ENCODE measurements around the gene RAD23B. TPM values are rescaled to one million over a fixed set of nuclear protein-coding genes. Genes with fewer than 3 reads are reported as not detected.
"Not testable (repeated sequence)": the region's sequence is repeated elsewhere in the genome, so short reads cannot be mapped to it uniquely, and the experiment has no call there.

The RAD23B gene
- polyA plus RNA-seq, 4 donors, result 129 to 153 (median 133) TPM

DNA sequence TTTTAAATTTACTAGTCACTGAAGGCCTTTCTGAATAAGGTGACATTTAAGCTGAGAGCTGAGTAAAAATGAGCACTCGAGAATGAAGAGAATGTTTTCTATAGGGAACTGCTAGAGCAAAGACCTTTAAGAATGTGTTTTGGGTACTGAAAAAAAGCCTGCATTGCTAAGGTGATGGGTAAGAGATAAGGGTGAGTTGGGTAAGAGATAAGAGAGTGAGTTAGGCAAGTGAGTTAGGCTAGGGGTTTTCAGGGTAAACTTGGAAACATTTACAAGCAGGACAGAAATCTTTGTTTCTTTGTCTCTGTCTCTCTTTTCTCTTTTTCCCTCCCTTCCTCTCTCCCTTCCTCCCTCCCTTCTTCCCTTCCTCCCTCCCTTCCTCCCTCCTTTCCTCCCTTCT, 5.6 kb downstream of the RAD23B start:
- no peak for DNase-seq (ENCODE audit: low read depth in 4 of 4, low spot score in 2 of 4)

DNA sequence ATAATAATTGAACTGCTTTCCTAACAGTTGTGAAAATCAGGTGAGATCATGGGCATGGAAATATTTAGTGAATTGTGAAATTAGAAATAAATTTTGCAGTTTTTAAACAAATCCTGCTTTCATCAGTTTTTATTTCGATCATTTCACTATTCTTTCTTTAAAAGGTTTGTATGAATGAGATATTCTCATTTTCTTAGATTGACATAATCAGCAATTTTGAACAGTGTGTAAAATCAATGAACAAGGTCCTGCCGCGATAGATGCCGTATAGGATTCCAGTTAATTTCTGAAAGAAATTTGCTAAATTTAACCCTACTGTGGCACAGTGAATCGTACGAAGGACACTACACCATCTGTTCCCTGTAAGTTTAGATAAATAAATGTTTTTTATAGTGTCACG, 7.5 kb downstream of the RAD23B start:
- DNase-seq (ENCODE audit: low read depth in 4 of 4, low spot score in 2 of 4), result no peak

DNA sequence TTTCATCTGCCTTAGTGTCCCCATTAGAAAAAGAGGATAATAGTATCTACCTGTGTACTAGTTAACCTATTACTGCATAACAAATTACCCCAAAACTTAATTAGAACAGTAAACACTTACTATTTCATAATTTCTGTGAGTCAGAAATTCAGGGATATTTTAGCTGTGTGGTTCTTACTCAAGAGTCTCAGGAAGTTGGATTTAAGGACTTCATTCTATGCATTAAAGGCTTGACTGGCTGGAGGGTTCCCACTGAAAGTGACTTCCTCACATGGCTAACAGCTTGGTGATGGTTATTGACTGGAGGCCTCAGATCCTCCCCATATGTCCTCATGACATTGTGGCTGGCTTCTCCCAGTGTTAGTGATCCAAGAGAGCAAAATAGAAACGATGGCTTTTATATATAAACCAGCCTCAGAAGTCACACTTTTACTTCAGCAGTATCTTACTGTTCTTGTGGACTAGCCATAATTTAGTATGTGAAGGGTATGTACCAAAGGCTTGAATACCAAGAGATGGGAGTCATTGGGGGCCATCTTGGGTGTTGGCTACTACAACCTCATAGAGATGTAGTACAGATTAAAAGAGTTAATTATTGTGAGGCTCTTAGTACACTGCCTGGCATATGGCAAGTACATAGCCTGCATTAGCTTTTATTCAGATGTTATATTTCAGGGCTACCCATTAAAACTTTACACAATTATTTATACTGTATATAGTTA, 9.9 kb downstream of the RAD23B start:
- DNase-seq (ENCODE audit: low read depth in 4 of 4, low spot score in 2 of 4), result no peak

DNA sequence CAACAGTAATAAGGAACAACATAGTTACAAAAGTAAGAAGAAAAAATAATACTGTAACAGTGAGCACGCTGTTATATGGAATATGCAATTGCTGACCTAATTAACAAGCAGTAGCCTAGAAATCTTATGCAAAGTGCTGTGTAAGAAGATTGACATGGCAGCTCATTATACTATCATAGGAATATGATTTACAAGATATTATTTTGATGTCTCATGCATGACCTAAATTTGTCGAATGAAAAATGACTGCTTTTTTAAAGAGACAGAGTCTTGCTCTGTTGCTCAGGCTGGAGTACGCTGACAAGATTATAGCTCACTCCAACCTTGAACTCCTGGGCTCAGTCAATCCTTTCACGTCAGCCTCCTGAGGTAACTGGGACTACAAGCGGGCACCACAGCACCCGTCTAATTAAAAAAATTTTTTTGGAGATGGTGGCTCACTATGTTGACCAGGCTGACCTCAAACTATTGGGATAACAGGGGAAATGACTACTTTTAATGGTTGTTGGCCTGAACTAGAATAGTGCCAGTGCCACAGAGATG, 10.5 kb downstream of the RAD23B start:
- DNase-seq (ENCODE audit: low read depth in 4 of 4, low spot score in 2 of 4), result no peak

DNA sequence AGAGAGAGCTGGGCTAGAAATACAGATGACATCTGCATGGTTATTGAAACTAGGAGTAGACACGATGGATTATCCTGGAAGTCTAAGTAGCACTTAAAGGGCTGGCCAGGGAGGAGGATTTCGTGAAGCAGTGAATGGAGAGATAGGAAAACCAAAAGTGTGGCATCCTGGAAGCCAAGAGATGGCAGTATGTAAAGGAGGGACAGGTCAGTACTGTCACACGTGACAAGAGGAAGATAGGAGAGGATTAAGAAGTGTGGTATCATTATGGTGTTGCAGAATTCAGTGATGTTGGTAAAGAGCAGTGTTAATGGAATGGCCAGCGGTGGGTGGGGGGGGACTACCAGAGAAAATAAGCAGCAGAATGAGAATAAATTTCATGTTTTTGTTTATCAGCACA, 11.7 kb downstream of the RAD23B start:
- no peak for DNase-seq (ENCODE audit: low read depth in 4 of 4, low spot score in 2 of 4)

DNA sequence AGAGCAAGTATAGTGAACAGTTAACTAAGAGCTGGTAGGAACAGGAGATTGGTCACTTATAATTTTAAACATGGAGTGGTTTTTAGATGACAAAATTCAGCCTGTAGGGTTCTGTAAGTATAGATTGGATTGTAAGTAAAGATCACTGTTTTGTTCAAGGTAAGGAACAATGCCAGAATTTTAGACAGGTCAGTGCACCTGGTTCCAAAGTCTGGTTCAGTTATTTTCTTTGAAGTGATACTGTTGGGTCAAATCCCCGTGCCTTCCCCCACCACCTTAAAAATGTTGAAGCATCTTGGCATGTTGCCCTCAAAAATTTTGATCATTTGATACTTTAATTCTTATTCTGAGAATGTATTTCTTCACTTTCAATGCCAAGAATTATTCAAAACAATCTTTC, 12.9 kb downstream of the RAD23B start:
- DNase-seq (ENCODE audit: low read depth in 4 of 4, low spot score in 2 of 4), result no peak

DNA sequence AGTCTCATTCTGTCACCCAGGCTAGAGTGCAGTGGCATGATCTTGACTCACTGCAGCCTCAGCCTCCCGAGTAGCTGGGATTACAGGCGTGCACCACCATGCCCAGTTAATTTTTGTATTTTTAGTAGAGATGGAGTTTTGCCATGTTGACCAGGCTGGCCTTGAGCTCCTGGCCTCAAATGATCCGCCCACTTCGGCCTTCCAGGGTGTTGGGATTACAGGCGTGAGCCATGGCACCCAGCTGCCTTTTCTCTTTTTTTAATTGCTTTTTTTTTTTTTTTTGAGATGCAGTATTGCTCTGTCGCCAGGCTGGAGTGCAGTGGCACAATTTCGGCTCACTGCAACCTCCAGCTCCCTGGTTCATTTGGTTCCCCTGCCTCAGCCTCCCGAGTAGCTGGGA, 13.5 kb downstream of the RAD23B start:
- not testable (repeated sequence) for DNase-seq (ENCODE audit: low read depth in 4 of 4, low spot score in 2 of 4)

DNA sequence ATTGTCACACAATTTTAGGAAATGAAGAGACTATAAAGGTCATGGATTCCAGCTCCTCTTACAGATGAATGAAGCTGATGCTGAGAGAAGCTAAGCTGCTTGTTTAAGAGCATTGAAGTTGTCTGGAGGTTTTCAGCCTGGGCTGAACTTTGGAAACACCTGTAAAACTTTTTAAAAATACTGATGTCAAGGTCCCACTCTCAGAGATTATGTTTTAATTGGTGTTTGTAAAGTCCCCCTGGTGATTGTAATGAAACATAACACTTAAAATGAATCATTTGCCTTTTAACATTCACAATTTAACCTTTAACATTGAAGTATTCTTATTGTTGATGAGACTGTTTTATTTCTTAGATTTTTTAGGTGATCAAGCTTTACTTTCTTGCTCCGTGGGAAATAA, 16.4 kb downstream of the RAD23B start:
- no peak for DNase-seq (ENCODE audit: low read depth in 4 of 4, low spot score in 2 of 4)

DNA sequence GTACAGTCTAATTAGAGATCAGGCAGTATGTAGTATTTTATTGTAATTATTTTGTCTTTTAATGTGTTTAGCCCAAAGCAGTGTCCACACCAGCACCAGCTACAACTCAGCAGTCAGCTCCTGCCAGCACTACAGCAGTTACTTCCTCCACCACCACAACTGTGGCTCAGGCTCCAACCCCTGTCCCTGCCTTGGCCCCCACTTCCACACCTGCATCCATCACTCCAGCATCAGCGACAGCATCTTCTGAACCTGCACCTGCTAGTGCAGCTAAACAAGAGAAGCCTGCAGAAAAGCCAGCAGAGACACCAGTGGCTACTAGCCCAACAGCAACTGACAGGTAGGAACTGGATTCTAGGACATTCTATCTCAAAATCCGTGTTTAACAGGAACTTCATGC, 23.2 kb downstream of the RAD23B start:
- DNase-seq (ENCODE audit: low read depth in 4 of 4, low spot score in 2 of 4), result no peak

DNA sequence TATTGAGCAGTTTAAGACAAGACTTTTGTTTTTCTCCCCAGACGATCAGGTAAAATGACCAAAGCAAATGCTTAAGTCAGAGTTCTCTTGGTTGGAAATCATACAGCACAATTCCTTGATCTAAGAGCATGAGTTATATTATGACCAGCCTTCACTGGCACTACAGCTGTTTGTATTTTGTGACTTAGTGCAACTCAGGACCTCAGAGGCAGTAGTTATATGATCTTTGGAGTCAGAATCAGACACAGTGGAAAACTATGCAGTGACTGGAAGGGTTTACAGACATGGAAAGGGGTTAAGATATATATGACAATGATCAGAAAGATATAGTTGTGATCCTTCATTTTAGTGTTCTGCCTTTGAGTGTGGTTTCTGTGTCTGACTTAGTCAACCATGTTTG, 24.3 kb downstream of the RAD23B start:
- DNase-seq (ENCODE audit: low read depth in 4 of 4, low spot score in 2 of 4), result no peak

DNA sequence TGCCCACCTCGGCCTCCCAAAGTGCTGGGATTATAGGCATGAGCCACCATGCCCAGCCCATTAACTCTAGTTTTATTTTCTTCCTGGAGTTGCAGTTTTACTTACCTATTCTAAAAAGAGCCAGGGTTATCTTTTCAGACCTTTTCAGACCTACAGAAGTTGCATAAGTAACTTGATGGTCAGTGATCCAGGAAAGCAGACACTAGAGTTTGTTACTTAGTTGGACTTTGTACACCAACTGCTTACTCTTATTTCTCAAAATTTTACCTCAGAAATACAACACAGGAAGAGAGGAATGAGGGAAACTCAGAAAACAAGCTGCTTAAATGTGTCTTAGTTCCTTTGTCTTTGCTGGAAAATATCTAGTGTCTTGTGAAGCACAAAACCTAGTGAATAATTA, 25.4 kb downstream of the RAD23B start:
- no peak for DNase-seq (ENCODE audit: low read depth in 4 of 4, low spot score in 2 of 4)

DNA sequence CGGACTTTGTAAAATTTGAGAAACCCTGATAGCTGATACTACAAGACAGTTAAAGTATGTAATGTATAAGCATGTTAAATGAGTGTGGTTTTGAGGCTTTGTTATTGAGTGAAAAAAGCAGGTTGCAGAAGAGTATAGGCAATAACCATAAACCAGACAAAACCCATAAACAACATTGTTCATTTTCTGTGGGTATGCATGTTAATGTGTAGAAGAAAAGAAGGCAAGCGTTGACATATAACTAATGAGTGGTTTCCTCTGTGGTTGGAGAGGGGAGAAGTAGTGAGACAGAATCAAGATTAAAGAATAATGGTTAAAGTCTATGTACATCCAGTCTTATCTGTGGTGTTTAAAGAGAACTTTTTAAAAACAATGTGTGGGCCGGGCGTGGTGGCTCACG, 26.2 kb downstream of the RAD23B start:
- DNase-seq (ENCODE audit: low read depth in 4 of 4, low spot score in 2 of 4), result no peak

DNA sequence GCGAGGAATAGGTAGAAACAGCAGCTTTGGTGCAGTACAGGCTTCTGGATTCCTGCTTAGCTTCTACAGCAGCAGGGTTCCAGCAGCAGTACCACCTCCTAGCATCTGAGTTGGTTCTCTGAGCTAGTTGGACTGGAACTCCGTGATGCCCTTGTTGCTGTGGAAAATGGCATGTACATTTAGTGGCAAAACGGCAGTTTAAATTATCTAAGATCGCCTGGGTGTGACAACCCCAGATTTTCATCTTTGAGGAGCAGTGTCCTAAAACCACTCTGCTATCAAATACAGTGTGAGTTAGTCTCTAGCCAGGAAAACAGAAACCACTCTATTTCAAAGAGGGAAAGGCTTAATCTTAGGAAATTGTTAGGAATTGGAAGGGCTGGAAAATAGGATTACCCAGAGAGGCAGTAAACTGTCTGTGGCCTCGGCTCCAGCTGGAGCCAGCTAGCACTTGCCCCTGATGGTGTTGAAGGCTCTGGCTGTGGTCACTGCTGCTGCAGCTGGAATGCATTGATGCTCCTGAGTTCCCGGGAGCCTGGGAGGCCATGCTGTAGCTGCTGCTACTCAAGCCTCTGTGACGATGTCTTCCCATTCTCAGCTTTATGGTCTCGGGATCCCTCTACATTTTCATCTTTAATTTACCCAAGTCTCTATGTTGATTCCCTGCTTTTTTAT, 29.4 kb downstream of the RAD23B start:
- no peak for DNase-seq (ENCODE audit: low read depth in 4 of 4, low spot score in 2 of 4)

DNA sequence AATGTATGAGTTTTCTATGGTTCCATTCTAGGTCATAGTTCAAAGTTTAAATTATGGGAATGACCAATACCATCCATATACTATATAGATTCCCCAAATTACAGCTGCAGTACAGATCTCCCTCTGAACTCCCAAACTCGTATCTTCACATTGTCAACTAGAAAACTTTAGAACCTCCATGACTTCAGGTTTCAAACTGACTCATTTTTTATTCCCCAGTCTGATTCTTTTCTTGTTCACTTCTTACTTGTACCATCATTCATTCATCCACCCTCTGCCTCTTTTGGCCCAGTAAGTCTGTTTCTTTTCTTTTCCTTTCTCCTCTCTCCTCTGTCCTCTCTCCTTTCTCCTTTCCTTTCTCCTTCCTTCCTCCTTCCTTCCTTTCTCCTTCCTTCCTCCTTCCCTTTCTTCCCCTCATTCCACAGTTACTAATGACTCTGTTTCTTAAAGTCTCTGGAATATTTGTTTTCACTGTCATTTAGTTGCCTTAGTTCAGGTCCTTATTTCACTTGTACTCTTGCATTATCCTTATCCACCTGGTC, 30.5 kb downstream of the RAD23B start:
- DNase-seq (ENCODE audit: low read depth in 4 of 4, low spot score in 2 of 4), result no peak

DNA sequence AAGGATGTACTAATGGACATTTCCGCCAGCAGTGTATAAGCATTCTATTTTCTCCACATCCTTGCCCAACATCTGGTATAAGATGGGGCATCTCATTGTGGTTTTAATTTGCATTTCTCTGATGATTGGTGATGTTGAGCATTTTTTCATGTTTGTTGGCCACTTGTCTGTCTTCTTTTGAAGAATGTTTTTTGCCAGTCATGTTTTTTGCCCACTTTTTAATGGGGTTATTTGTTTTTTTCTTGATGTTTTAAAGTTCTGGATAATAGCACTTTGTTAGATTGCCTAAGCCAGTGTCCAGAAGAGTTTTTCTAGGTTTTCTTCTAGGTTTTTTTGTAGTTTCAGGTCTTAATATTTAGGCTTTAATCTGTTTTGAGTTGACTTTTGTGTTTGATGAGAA, 31.7 kb downstream of the RAD23B start:
- no peak for DNase-seq (ENCODE audit: low read depth in 4 of 4, low spot score in 2 of 4)

DNA sequence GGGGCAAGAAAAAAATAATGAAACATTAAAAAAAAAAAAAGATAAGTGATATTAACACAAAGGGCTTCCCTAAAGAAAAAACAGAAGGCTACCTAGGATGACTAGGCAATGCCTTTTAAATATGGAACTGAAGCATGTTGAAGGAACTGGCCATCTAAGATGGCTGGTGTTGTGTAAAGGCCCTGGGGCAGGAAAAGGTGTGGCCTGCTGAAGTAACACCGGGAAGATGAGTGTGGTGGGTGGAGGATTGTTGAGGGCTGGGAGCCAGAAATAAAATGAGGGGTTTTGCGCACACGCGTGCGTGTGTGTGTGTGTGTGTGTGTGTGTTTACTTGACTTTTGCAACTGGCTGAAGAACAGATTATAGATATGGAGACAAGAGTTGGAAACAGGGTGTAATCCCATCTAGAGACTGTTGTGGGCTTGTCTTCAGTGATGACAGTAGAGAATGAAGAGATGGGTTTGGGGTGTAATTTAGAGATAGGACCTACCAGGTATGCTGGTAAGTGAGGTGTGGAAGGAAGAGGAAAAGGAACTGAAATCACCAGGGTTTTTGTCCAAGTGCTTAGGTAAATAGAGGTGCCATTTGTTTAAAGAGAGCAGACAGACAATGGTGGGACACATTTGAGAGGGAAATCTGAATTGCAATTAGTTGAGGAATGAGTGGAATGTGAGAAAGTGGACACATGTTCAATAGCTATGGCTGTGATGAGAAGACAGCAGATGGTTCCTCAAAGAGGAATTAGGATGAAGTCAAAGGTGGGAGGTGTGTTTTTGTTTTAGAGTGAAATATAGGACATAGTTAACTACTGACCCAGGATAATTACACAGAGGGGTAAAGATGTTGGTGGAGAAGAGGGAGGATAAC, 33.9 kb downstream of the RAD23B start:
- DNase-seq (ENCODE audit: low read depth in 4 of 4, low spot score in 2 of 4), result no peak

DNA sequence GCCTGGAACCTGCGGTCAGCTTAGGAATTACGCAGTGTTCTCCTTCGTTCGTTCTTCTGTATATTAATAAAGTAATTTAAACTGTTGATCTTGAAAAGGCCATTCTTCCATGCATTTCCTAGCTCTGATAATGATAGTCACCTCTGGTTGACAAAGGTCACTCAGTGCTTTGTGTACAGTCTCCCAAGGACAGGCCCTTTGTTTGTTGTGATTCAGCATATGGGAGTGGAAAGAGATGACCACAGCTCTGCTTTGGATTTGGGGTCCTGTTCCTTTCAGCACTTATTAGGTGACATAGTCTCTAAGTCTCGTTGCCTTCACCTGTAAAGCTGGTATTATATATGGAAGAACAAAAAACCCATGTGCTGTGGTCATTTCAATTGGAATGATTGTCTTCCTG, 39.6 kb downstream of the RAD23B start:
- no peak for DNase-seq (ENCODE audit: low read depth in 4 of 4, low spot score in 2 of 4)

DNA sequence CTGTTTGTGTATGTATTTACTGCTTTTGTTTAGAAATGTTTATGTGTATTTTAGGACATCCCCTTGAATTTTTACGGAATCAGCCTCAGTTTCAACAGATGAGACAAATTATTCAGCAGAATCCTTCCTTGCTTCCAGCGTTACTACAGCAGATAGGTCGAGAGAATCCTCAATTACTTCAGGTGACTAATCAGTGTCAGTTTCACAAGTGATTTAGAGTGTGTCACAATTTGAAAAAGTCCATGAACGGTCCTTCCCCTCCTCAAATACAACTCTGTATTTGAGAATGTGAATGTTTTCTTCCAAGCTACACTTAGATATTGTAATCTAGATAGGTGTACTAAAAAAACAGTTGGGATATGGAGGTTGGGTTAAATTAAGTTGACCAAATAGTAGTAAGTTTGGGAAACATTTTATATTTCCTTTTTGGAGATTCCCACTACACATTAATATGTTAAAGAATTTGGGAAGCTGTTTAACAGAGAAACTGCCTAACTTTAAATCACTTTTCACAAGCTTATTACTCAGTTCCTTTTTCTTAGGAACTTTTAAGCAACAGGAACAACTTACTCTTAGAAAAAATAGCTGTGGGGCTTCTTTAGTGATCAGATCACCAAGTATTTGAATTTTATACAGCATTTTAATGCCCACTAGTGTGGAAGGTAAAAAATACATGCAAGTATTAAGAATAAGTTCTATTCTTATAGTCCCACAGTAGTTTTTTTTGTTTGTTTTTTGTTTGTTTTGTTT, 40.9 kb downstream of the RAD23B start:
- no peak for DNase-seq (ENCODE audit: low read depth in 4 of 4, low spot score in 2 of 4)

DNA sequence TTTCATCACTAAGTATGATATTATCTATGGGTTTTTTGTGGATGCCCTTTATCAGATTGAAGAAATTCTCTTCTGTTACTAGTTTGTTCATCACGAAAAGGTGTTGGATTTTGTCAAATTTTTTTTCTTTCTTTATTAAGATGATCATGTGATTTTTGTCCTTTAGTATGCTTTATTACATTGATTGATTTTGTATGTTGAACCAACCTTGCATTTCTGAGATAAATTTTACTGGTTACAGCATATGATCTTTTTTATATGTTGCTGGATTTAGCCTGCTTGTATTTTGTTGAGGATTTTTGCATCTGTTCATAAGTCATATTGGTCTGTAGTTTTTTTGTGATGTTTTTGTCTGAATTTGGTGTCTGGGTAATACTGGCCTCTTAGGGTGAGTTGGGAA, 42.8 kb downstream of the RAD23B start:
- no peak for DNase-seq (ENCODE audit: low read depth in 4 of 4, low spot score in 2 of 4)

DNA sequence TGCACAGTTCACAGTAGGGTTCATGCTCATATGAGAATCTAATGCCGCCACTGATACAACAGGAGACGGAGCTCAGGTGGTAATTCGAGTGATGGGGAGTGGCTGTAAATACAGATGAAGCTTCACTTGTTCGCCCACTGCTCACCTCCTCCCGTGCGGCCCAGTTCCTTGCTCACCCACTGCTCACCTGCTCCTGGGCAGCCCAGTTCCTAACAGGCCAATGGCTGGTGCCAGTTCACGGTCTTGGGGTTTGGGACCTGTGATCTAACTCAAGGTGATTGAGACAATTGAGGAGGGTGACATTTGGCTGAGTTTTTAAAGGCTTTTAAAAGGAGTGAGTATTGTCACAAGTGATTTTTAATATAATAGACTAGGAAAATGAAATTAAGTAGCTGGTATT, 45.4 kb downstream of the RAD23B start:
- no peak for DNase-seq (ENCODE audit: low read depth in 4 of 4, low spot score in 2 of 4)

Measured in left renal cortex interstitium (tissue), 4 donors.